Stimulated activated CD8-positive, alpha-beta memory T cell treated with anti-CD3 and anti-CD28 coated beads, Interleukin-15, amount 100 ng/mL, for 1 hour (primary cell): ENCODE data around the gene WDTC1.

Experiments used
- DNase-seq: peaks from one replicate; pipeline ENCODE4 v3.0.0-alpha.2; 2020; ENCODE audit warnings: low read depth

The WDTC1 gene

DNA sequence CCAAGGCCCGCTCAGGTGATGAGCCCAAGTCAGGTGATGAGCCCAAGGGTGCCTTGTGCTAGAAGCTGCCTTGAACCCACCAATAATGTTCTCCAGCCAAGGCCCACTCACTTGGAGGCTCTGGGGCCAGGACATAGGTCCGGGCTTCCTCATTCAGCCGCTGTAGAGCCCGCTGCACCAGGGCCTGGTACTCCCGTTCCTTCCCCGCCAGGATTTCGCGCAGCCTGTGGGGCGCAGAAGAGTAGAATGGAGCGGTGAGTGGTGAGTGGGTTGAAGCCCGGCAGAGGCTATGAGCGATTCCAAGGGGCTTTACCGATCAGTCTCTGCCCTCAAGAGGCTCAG, 121.8 kb downstream of the WDTC1 start:
- DNase-seq = no peak

DNA sequence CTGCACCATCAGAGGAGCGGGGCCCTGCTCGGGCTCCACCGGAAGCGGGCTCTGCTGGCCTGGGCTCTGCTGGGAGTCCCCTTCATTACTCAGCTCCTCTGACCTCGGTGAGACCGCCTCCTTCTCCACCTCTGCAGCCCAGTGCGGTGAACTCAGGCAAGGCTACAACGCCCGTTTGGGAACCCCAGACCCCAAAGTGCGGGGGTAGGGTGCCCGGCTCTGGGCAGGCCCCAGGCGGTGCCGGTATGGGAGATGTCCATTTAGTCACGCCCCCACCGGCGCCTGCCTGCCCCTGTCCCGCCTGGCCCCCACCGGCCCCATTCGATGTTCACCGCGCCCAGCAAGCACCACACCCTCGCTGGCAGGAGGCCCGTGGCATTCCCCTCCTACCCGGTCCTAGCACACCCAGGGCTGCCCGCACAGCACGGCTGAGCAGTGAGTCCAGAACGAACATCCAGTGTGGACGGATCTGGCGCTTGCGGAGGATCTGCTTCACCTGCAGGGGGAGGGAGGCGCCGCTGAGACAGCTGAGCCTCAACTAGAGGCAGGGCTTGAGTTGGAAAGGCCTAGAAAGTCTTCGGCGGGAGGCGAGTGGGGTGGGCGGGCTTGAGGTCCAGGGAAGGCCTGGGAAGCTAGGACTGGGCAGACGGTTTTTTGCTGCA, 122.3 kb downstream of the WDTC1 start:
- no peak for DNase-seq

DNA sequence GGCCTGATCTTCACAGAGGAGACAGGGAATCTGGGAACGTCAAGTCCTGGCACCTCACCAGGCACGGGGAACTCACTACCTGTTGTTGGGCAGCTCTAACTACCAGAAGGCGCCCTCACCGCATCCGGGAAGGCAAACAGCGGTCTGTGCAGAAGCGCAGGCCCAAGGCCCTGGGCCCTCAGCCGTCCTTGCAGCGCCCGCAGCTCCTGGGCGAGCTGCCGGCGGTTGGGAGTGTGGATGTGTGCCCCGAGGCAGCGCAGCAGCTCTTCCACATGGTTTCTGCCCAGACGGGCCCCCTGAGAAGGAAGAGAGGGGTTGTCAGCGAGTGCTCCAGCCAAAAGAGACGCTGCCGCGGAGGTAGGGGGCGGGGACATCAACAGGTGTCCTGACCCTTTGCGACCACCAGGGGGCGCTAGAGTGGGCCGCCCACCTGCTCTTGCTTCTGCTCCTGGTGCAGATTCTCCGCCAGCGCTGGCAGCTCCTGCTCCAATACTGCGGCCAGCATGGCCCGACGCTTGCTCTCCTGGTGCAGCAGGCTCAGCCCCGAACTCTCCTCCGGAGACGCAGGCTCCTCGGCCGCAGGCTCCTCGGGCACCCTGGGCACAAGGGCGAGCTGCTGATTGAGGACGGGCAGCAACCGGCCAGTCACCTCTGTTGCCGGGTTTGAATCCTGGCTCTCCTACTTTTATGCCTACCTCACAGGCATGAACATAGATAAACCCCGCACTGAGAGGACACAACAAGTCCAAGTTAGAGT, 123.0 kb downstream of the WDTC1 start:
- peak; percentile 68 for DNase-seq
